Left ventricle myocardium inferior (tissue), 1 donor: ENCODE measurements around the gene DACH1. TPM values are rescaled to one million over a fixed set of nuclear protein-coding genes. Genes with fewer than 3 reads are reported as not detected.

Experiments used
- DNase-seq: peaks from one replicate; pipeline ENCODE4 v3.0.0-alpha.2; 2020
- H3K27ac ChIP-seq: fragments of 200-600 bp; replicated peaks from 2 replicates; pipeline ENCODE4 v1.8.0; 2021
- H3K27me3 ChIP-seq: fragments of 200-600 bp; 2 replicates; pipeline ENCODE4 v1.8.0; 2021; ENCODE audit warnings: low read depth
- H3K36me3 ChIP-seq: fragments of 200-600 bp; 2 replicates; pipeline ENCODE4 v1.8.0; 2021
- H3K4me1 ChIP-seq: fragments of 200-600 bp; 2 replicates; pipeline ENCODE4 v1.8.0; 2021
- H3K4me3 ChIP-seq: fragments of 200-600 bp; 2 replicates; pipeline ENCODE4 v1.8.0; 2021; ENCODE audit warnings: mild to moderate bottlenecking, moderate library complexity
- H3K9me3 ChIP-seq: fragments of 200-600 bp; replicated peaks from 2 replicates; pipeline ENCODE4 v1.8.0; 2021
- intact Hi-C: fragments of 100-400 bp; cut with micrococcal nuclease; formaldehyde crosslinking; loops from one replicate; pipeline ENCODE4 v1.11.0; 2022
- total RNA-seq: library from RNA; stranded (reverse); fragmentation: NEBNext Ultra II Directional; extraction: Animal tissue kit (Norgen Biotek cat#: 25700); gene quantifications from one replicate; pipeline ENCODE4 v1.2.1, GENCODE V29; 2021
- TF ChIP-seq, protein P1 (sequence below): fragments of 200-600 bp; IDR thresholded peaks from 2 replicates; pipeline ENCODE4 v1.8.0; 2021; ENCODE audit warnings: antibody characterized with exemption, mild to moderate bottlenecking, borderline replicate concordance
- donor health status: DM: no; HTN: yes; CAD: no; lungs with severe emphysema.

DACH1 gene
- total RNA-seq, 1 donor from 2014 or later = 3.4 TPM

DNA sequence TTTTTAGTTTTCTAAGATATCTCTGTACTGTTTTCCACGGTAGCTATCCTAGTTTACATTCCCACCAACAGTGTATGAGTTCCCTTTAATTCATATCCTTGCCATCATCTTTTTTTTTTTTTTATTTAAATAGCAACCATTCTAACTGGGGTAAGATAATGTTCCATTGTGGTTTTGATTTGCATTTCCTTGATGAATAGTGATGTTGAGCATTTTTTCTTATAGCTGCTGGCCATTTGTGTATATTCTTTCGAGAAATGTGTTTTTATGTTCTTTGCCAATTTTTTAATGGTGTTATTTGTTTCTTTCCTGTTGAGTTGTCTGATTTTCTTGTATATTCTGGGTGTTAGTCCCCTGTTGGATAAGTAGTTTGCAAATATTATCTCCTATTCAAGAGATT, 454.8 kb downstream of the DACH1 start:
- DNase-seq = no peak
- Histone ChIP-seq H3K9me3 (peaks cover 36% of the 10 kb centered on the region), H3K27ac (no peak overlapping the region), H3K27me3 (no peaks in the 10 kb centered on the region), H3K4me1 (no peaks in the 10 kb centered on the region), H3K4me3 (no peak overlapping the region), H3K36me3 (no peaks in the 10 kb centered on the region)
- intact Hi-C loops = no loop called here
- TF ChIP-seq, protein P1, sequence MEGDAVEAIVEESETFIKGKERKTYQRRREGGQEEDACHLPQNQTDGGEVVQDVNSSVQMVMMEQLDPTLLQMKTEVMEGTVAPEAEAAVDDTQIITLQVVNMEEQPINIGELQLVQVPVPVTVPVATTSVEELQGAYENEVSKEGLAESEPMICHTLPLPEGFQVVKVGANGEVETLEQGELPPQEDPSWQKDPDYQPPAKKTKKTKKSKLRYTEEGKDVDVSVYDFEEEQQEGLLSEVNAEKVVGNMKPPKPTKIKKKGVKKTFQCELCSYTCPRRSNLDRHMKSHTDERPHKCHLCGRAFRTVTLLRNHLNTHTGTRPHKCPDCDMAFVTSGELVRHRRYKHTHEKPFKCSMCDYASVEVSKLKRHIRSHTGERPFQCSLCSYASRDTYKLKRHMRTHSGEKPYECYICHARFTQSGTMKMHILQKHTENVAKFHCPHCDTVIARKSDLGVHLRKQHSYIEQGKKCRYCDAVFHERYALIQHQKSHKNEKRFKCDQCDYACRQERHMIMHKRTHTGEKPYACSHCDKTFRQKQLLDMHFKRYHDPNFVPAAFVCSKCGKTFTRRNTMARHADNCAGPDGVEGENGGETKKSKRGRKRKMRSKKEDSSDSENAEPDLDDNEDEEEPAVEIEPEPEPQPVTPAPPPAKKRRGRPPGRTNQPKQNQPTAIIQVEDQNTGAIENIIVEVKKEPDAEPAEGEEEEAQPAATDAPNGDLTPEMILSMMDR = no peak

DNA sequence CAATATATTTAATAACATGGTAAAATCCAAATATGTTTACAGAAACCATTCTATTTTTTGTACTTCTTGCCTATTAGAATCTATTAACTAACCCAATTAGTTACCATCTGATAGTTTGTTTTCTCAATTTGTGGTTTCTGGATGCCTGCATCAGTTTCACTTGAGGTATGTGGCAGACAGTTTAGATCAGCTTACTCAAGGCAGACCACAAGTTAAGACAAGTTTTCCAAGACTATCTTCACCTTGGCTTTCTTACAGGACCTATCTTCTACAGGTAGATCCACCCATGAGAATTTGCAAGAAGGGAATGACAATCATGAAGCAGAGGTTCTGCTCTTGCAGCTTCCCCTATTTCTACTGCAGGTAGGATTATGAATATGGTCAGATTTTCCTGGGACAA, 458.6 kb downstream of the DACH1 start:
- TF ChIP-seq, protein P1 = no peak
- no peak for DNase-seq
- H3K9me3 ChIP-seq = peaks cover 3% of the 10 kb centered on the region
- H3K4me1 ChIP-seq = no peaks in the 10 kb centered on the region
- H3K36me3 ChIP-seq = no peaks in the 10 kb centered on the region
- intact Hi-C loops = no loop called here
- H3K27me3 ChIP-seq = no peaks in the 10 kb centered on the region
- H3K27ac ChIP-seq = no peak overlapping the region
- H3K4me3 ChIP-seq = no peak overlapping the region

DNA sequence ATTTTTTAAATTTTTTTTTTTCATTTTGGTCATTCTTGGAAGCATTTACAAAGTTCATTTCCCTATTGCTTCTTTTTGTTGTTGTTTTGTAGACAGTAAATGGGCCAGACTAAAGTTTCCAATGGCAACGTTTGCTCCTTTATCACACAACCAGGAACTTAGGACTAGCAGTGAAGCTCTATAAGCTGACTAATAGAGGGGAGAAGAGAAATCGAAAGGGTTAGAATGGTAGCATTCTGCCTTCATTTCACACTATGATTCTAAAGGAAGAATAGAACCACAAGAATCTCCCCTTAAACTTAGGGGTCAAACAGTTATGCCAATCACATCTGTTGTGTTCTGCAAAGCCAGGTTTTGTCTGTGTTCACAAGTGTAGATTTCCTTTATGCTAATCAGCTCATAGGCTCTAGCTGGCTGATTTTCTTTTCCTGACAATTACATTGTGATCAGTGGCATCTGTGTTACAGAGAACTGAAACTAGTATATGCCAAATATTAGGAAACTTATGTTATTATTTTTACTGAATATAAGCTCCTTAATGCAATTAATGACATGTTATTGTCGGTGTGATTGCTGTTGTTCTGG, 467.3 kb downstream of the DACH1 start:
- no peaks in the 10 kb centered on the region for H3K36me3 ChIP-seq
- H3K27ac ChIP-seq = no peak overlapping the region
- TF ChIP-seq, protein P1 = no peak

DNA sequence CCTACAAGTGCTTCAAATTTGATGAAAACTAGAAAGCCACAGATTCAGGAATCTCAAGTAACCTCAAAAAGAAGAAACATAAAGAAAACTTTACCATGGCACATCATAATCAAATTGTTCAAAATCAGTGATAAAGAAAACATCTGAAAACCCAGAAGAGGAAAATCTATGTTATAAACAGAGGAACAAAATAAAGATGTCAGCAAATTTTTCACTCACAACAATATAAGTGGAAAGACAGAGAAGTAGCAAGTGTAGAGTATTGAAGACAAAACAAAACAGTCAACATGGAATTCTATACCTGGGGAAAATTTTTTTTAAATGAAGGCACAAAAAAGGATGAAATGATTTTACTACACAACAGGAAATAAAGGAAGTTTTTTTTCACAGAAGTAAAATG, 470.9 kb downstream of the DACH1 start:
- intact Hi-C loops = no loop called here
- no peak for DNase-seq
- H3K4me1 ChIP-seq = peaks cover 5% of the 10 kb centered on the region
- H3K27me3 ChIP-seq = no peaks in the 10 kb centered on the region
- H3K4me3 ChIP-seq = no peak overlapping the region
- H3K9me3 ChIP-seq = peaks cover 5% of the 10 kb centered on the region
- TF ChIP-seq, protein P1 = no peak
- H3K27ac ChIP-seq = no peak overlapping the region
- no peaks in the 10 kb centered on the region for H3K36me3 ChIP-seq

More for the DNA sequence above, 467.3 kb downstream of the DACH1 start:
- H3K4me3 ChIP-seq = no peak overlapping the region
- H3K4me1 ChIP-seq = peaks cover 5% of the 10 kb centered on the region
- H3K27me3 ChIP-seq = no peaks in the 10 kb centered on the region
- intact Hi-C loops = no loop called here
- no peaks in the 10 kb centered on the region for H3K9me3 ChIP-seq
- DNase-seq = no peak

DNA sequence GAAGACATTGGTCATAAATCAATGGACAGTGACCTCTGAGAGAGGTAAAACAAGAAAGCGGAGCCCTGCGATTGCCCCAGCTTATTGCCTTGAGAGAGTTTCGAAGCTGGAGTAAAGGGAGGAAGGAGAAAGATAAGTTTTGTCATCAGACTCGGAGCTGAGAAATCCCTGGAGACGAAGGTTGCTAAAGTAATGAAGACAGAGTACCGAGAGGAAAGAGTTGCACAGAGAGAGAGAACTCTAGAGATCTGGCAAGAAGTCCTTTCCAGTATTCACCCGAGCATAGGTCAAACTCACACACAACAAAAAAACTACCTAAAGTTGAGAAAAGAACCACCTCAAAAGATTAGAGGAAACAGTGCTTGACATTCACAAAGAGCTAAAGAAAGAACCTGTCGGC, 472.0 kb downstream of the DACH1 start:
- Histone ChIP-seq H3K27me3 (no peaks in the 10 kb centered on the region), H3K27ac (peak overlapping the region; percentile 43), H3K9me3 (peaks cover 16% of the 10 kb centered on the region), H3K4me1 (peaks cover 5% of the 10 kb centered on the region), H3K4me3 (peak overlapping the region; percentile 29), H3K36me3 (no peaks in the 10 kb centered on the region)
- no peak for DNase-seq
- TF ChIP-seq, protein P1 = no peak
- intact Hi-C loops = no loop called here
